Small intestine (tissue), 16 donors: ENCODE results near the gene TBC1D25. TPM values are rescaled to one million over a fixed set of nuclear protein-coding genes. Genes with fewer than 3 reads are reported as not detected.

Source experiments
- DNase-seq, 2 donors: peaks; one replicate each; pipeline versions ENCODE4 v3.0.0 to v3.0.0-alpha.2; 2013
- FAIRE-seq: peaks from 2 replicates; lab custom pipeline; 2012; peaks lifted over from hg19 to GRCh38; lab: Jason Lieb, UNC
- H3K27ac ChIP-seq, 3 donors: one replicate each; pipeline ENCODE4 v1.5.1; 2013; ENCODE audit warnings: low read length in 2 of 3, mild to moderate bottlenecking in 2 of 3, control low read depth in 1 of 3, inconsistent platforms in 1 of 3, low read depth in 1 of 3, moderate library complexity in 1 of 3
- H3K27me3 ChIP-seq, 3 donors: one replicate each; pipeline ENCODE4 v1.6.1; 2013; ENCODE audit warnings: low read length in 3 of 3, inconsistent platforms in 1 of 3; ENCODE audit not compliant: control insufficient read depth in 3 of 3, insufficient read depth in 3 of 3
- H3K36me3 ChIP-seq, 3 donors: one replicate each; pipeline ENCODE4 v1.6.1; 2013; ENCODE audit warnings: low read length in 3 of 3, inconsistent platforms in 1 of 3, low read depth in 1 of 3, mild to moderate bottlenecking in 1 of 3, moderate library complexity in 1 of 3; ENCODE audit not compliant: control insufficient read depth in 3 of 3, insufficient read depth in 2 of 3
- H3K4me1 ChIP-seq, 3 donors: one replicate each; pipeline ENCODE4 v1.6.1; 2013; ENCODE audit warnings: low read length in 2 of 3, inconsistent platforms in 1 of 3, low read depth in 1 of 3, mild to moderate bottlenecking in 1 of 3, moderate library complexity in 1 of 3; ENCODE audit not compliant: control insufficient read depth in 3 of 3, insufficient read depth in 2 of 3
- H3K4me3 ChIP-seq, 3 donors: one replicate each; pipeline ENCODE4 v1.5.1; 2013; ENCODE audit warnings: low read length in 3 of 3, control low read depth in 1 of 3, inconsistent platforms in 1 of 3, low read depth in 1 of 3, mild to moderate bottlenecking in 1 of 3, moderate library complexity in 1 of 3
- H3K9me3 ChIP-seq, 2 donors: one replicate each; pipeline ENCODE4 v1.6.1; 2013; ENCODE audit warnings: low read depth in 1 of 2, low read length in 1 of 2; ENCODE audit not compliant: control insufficient read depth in 2 of 2, insufficient read depth in 1 of 2
- WGBS, 3 donors: extraction: QIAGEN DNeasy Blood & Tissue Kit; methylation state at CpG; one replicate each; pipeline ENCODE4 v1.1.7; 2013; 5-methylcytosine and 5-hydroxymethylcytosine counted together
- long read RNA-seq, 10 donors: transcript quantifications; one replicate each; lab custom pipeline, GENCODE V29; 2026
- polyA plus RNA-seq, 4 donors: library from polyadenylated mRNA; stranded (reverse) in 3 of 4; unstranded in 1 of 4; fragments of 200-250 nt in 3 of 4; fragments of 120-200 nt in 1 of 4; gene quantifications; one replicate each; pipeline versions ENCODE4 v1.2.1 to v1.2.3, GENCODE V29; 2013
- donor health status: healthy with polysubstance abuse.
- donor health status: control.
- donor health status: control.
- donor health status: Bipolar disorder and iron deficiency.
- donor health status: healthy.

The TBC1D25 gene, protein sequence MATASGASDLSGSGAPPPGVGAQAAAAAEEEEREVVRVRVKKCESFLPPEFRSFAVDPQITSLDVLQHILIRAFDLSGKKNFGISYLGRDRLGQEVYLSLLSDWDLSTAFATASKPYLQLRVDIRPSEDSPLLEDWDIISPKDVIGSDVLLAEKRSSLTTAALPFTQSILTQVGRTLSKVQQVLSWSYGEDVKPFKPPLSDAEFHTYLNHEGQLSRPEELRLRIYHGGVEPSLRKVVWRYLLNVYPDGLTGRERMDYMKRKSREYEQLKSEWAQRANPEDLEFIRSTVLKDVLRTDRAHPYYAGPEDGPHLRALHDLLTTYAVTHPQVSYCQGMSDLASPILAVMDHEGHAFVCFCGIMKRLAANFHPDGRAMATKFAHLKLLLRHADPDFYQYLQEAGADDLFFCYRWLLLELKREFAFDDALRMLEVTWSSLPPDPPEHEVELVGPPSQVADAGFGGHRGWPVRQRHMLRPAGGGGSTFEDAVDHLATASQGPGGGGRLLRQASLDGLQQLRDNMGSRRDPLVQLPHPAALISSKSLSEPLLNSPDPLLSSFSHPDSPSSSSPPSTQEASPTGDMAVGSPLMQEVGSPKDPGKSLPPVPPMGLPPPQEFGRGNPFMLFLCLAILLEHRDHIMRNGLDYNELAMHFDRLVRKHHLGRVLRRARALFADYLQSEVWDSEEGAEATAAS
- polyA plus RNA-seq: 1 to 10 TPM; 6.0 to 7.3 (median 6.5) TPM
- long read RNA-seq, donor 1, full-length matches to known transcripts: 1 of 1 reads
- long read RNA-seq, donor 1, partial matches to known transcripts: 0 of 1 reads
- long read RNA-seq, donor 1, other reads (novel, unspliced or antisense): 0 of 1 reads
- long read RNA-seq, donor 2: 0 reads
- long read RNA-seq, donor 3, full-length matches to known transcripts: 1 of 1 reads
- long read RNA-seq, donor 3, partial matches to known transcripts: 0 of 1 reads
- long read RNA-seq, donor 3, other reads (novel, unspliced or antisense): 0 of 1 reads
- long read RNA-seq, donor 4: 0 reads
- long read RNA-seq, donor 5: 0 reads
- long read RNA-seq, donor 6, partial matches to known transcripts: 0 of 2 reads
- long read RNA-seq, donor 6, other reads (novel, unspliced or antisense): 0 of 2 reads
- long read RNA-seq, donor 7, full-length matches to known transcripts: 7 of 7 reads
- long read RNA-seq, donor 7, partial matches to known transcripts: 0 of 7 reads
- long read RNA-seq, donor 7, other reads (novel, unspliced or antisense): 0 of 7 reads
- long read RNA-seq, donor 8: 0 reads
- long read RNA-seq, donor 9, full-length matches to known transcripts: 1 of 1 reads
- long read RNA-seq, donor 9, partial matches to known transcripts: 0 of 1 reads
- long read RNA-seq, donor 9, other reads (novel, unspliced or antisense): 0 of 1 reads
- long read RNA-seq, donor 10: 0 reads

- H3K27ac ChIP-seq: peak within 1 kb of the TSS; percentile 46 to 87 (median 82)
- no peaks in the 10 kb centered on the region for H3K9me3 ChIP-seq
- H3K36me3 ChIP-seq: peaks cover 0 to 9% (median 0%) of the 10 kb centered on the region in 3 donors
- DNase-seq: peak; percentile 96 to 97
- 0 to 30% (median 11%) methylated on average over 25 to 59 of the region's 59 CpGs for WGBS, 3 donors
- H3K27me3 ChIP-seq: no peaks in the 10 kb centered on the region
- H3K4me3 ChIP-seq: peak within 1 kb of the TSS; percentile 31 to 76 (median 47)
- no peak for FAIRE-seq
- H3K4me1 ChIP-seq: peaks cover 0 to 3% (median 3%) of the 10 kb centered on the region in 3 donors
Observed at GRCh38 chrX:48539345-48540027, at the start of gene TBC1D25. TBC1D25 (plus strand) TSS chrX:48539714; CDS start chrX:48539798, 84 bp downstream.

DNA sequence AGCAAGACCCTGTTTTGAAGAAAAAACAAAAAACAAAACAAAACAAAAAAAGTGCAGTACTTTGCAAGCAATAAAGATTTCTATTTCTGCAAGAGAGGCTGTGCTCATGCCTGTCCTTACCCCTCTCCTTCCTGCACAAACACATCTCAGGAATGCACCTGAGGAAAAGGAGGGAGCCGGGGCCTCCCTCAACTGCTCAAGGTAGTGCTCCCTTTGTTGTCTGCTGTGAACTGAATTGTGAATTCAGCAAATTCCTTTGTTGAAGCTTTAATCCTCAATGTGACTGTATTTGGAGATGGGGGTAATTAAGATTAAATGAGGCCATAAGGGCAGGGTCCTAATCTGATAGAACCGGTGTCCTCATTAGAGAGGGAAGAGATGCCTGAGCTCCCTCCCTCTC, 49.6 kb upstream of the TBC1D25 start:
- H3K9me3 ChIP-seq: no peaks in the 10 kb centered on the region
- DNase-seq (no peak), FAIRE-seq (no peak)
- peaks cover 0 to 2% (median 0%) of the 10 kb centered on the region in 3 donors for H3K36me3 ChIP-seq
- no peaks in the 10 kb centered on the region for H3K27me3 ChIP-seq
- no peak overlapping the region for H3K4me3 ChIP-seq
- H3K4me1 ChIP-seq: no peaks in the 10 kb centered on the region
- 40 to 73% (median 64%) methylated on average over 2 of the region's 2 CpGs for WGBS, 3 donors
- no peak overlapping the region for H3K27ac ChIP-seq

DNA sequence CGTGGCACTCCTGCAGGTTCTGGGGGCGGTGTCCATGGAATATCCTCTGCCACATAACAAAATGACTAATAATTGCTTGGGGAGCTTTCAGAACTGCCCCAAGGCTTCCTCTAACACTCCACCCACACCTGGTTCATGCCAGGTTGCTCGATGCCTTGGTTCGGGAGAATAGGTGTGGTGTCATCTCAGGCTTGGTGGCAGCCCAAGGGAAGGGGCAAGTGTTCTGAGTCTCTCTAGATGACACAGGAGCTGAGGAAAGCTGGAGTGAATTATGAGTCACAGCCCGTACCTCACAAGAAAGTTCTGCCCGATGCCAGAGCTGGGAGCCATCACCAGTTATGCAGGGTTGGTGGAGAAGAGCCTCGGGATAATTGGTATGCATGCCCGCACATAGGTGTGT, 48.9 kb upstream of the TBC1D25 start:
- no peak overlapping the region for H3K4me3 ChIP-seq
- peaks cover 0 to 2% (median 0%) of the 10 kb centered on the region in 3 donors for H3K36me3 ChIP-seq
- no peaks in the 10 kb centered on the region for H3K27me3 ChIP-seq
- H3K9me3 ChIP-seq: no peaks in the 10 kb centered on the region
- FAIRE-seq (no peak), DNase-seq (no peak)
- no peak overlapping the region for H3K27ac ChIP-seq
- no peaks in the 10 kb centered on the region for H3K4me1 ChIP-seq
- WGBS, 3 donors: 79 to 82% (median 81%) methylated on average over 8 of the region's 8 CpGs

DNA sequence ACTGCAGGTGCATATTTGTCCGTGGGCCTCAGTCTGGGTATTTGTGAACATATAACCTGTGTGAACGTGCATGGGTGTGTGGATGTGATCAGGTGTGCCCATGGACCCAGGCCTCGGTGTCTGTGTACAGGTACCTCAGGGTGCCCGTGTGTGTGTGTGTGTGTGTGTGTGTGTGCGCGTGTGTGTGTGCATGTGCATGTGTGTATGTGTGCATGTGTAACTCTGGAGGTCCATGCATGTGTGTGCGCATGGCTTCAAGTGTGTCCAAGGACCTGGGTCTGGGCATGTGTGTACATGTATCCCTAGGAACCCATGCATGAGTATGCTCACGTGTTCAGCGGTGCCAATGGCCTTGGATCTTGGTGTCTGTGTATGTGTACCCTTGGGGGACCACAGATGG, 47.7 kb upstream of the TBC1D25 start:
- Histone ChIP-seq H3K4me1 (no peaks in the 10 kb centered on the region), H3K36me3 (peaks cover 0 to 2% (median 0%) of the 10 kb centered on the region in 3 donors), H3K27me3 (no peaks in the 10 kb centered on the region), H3K9me3 (no peaks in the 10 kb centered on the region), H3K27ac (no peak overlapping the region), H3K4me3 (no peak overlapping the region)
- DNase-seq (no peak), FAIRE-seq (no peak)
- 86 to 96% (median 95%) methylated on average over 9 of the region's 9 CpGs for WGBS, 3 donors

DNA sequence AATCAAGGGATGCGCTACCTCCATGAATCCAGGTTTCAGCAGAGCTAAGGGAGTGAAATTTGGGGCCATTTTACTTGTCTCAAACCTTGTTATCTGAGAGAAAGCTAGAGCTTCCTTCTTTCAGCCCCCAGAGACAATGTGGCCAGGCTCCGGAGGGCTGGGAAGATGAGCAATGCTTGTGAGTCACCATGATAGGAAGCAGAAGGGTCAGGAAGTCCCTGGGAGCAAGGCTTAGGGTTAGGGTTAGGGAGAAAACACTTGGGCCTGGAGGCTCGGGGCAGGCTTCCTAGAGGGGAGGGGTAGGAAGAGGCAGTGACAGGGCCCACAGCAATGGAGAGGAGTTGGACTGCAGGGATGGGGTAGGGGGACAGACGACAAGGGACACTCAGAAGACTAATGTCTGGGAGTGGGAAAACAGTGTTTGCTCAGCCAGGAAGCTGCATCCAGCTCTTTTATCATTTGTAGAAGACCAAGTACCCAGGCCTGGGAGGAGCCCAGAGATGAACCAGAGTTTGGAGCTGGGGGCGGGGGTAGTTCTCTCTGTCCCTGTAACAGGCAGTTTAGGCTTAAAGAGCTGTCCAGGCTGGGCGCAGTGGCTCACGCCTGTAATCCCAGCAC, 47.1 kb upstream of the TBC1D25 start:
- FAIRE-seq (no peak), DNase-seq (no peak)
- Histone ChIP-seq H3K36me3 (peaks cover 0 to 1% (median 0%) of the 10 kb centered on the region in 3 donors), H3K4me3 (no peak overlapping the region), H3K9me3 (no peaks in the 10 kb centered on the region), H3K27me3 (no peaks in the 10 kb centered on the region), H3K27ac (no peak overlapping the region), H3K4me1 (no peaks in the 10 kb centered on the region)
- 73 to 80% (median 76%) methylated on average over 5 to 7 of the region's 7 CpGs for WGBS, 3 donors

- FAIRE-seq: no peak
- Histone ChIP-seq H3K9me3 (no peaks in the 10 kb centered on the region), H3K27me3 (no peaks in the 10 kb centered on the region), H3K4me3 (no peak overlapping the region), H3K36me3 (no peaks in the 10 kb centered on the region), H3K4me1 (no peaks in the 10 kb centered on the region), H3K27ac (no peak overlapping the region)
- 18 to 30% (median 26%) methylated on average over 10 of the region's 10 CpGs for WGBS, 3 donors
- DNase-seq: peak; percentile 15 to 37
Observed at GRCh38 chrX:48493890-48494364, 45.6 kb upstream of the TBC1D25 start.

DNA sequence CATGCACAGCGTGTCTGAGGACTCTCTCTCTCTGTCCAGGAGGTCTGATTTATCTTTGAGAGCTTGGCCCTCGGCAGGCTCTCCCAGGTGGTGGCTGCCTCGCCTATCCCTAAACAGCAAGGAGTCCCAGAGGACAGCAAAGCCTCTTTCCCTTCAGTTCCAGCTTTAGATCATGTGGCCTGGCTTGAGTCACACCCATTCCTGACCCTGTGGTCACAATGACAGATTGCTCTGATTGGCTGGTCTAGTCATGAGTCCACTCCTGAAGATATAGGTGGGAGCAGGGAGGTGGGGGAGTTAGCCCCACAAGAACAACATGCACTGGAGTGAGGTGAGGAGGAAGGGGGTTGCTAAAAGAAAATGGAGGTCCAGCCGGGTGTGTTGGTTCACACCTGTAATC, 42.9 kb upstream of the TBC1D25 start:
- WGBS, 3 donors: 66 to 85% (median 79%) methylated on average over 3 to 4 of the region's 4 CpGs
- Histone ChIP-seq H3K36me3 (peaks cover 0 to 3% (median 0%) of the 10 kb centered on the region in 3 donors), H3K27ac (no peak overlapping the region), H3K4me3 (no peak overlapping the region), H3K4me1 (no peaks in the 10 kb centered on the region), H3K27me3 (no peaks in the 10 kb centered on the region), H3K9me3 (no peaks in the 10 kb centered on the region)
- no peak for FAIRE-seq
- no peak for DNase-seq
